Endothelial cell of umbilical vein (primary cell): ENCODE results near the gene ABCB7. TPM values are rescaled to one million over a fixed set of nuclear protein-coding genes. Genes with fewer than 3 reads are reported as not detected.
"Not testable (repeated sequence)": the region's sequence is repeated elsewhere in the genome, so short reads cannot be mapped to it uniquely, and the experiment has no call there.

ENCODE experiments used
- BruUV-seq: library from RNA; stranded (reverse); fragments of 400-500 nt; replicated peaks from 2 replicates; lab custom pipeline; 2021; lab: Mats Ljungman, UMichigan
- CTCF ChIA-PET: fragments of 300-600, 350-600 bp; sonication (Branson Sonifier 250); formaldehyde crosslinking; loops from one replicate; lab custom pipeline; 2021; ENCODE audit warnings: antibody characterized with exemption, inconsistent platforms; lab: Charles Lee
- POLR2A ChIA-PET: fragments of 300-600, 350-600 bp; sonication (Branson Sonifier 250); formaldehyde crosslinking; loops from one replicate; lab custom pipeline; 2021; ENCODE audit warnings: antibody characterized with exemption, inconsistent platforms; lab: Charles Lee
- DNase-seq: peaks from one replicate; pipeline ENCODE4 v3.0.0-alpha.2; 2011; ENCODE audit warnings: low read depth, low spot score
- FAIRE-seq: peaks from 2 replicates; lab custom pipeline; 2011; peaks lifted over from hg19 to GRCh38; lab: Jason Lieb, UNC
- H2AFZ ChIP-seq: 2 replicates; pipeline ENCODE4 v1.6.0; 2012; ENCODE audit warnings: low read depth, low read length, control low read depth, inconsistent platforms
- H3K27ac ChIP-seq: 2 replicates; pipeline ENCODE4 v1.5.1; 2011; ENCODE audit warnings: low read depth, mild to moderate bottlenecking, control low read depth, low read length, moderate library complexity; ENCODE audit not compliant: insufficient read depth
- H3K27me3 ChIP-seq, 2 experiments: 2 replicates each; pipeline versions ENCODE4 v1.6.0 to v1.6.1; 2011; ENCODE audit warnings: low read length in 2 of 2, mixed read lengths in 1 of 2; ENCODE audit not compliant: control insufficient read depth in 2 of 2, insufficient read depth in 2 of 2
- H3K36me3 ChIP-seq, 2 experiments: 2 replicates in 1 of 2; 3 replicates in 1 of 2; pipeline ENCODE4 v1.5.1; 2011; ENCODE audit warnings: low read length in 2 of 2, mild to moderate bottlenecking in 1 of 2, moderate library complexity in 1 of 2; ENCODE audit not compliant: control insufficient read depth in 2 of 2, insufficient read depth in 2 of 2; ENCODE audit errors: extremely low read depth in 1 of 2
- H3K4me1 ChIP-seq: 3 replicates; pipeline ENCODE4 v1.5.1; 2011; ENCODE audit warnings: mild to moderate bottlenecking, low read length; ENCODE audit not compliant: control insufficient read depth, insufficient read depth; ENCODE audit errors: extremely low read depth
- H3K4me2 ChIP-seq: 2 replicates; pipeline ENCODE4 v1.6.1; 2011; ENCODE audit warnings: low read length, control low read depth, mixed read lengths; ENCODE audit not compliant: insufficient read depth
- H3K4me3 ChIP-seq, 3 experiments: fragments of 200-600 bp in 1 of 3; sonication (generic), shearing (Covaris generic) in 1 of 3; replicated peaks in 1 of 3; 2 replicates each; pipeline ENCODE4 v1.5.1; 2011 to 2016; ENCODE audit warnings: control low read depth in 3 of 3, low read length in 3 of 3, mild to moderate bottlenecking in 2 of 3, inconsistent platforms in 1 of 3, low read depth in 1 of 3, moderate library complexity in 1 of 3; ENCODE audit not compliant: insufficient read depth in 1 of 3
- H3K79me2 ChIP-seq: 2 replicates; pipeline ENCODE4 v1.6.0; 2012; ENCODE audit warnings: low read length, inconsistent platforms; ENCODE audit not compliant: control insufficient read depth, insufficient read depth
- H3K9ac ChIP-seq: replicated peaks from 2 replicates; pipeline ENCODE3; 2011; ENCODE audit warnings: low read length, control low read depth; ENCODE audit not compliant: insufficient read depth; ENCODE audit errors: extremely low read depth
- H3K9me1 ChIP-seq: replicated peaks from 3 replicates; pipeline ENCODE4 v1.6.0; 2011; ENCODE audit warnings: mild to moderate bottlenecking, low read length; ENCODE audit not compliant: control insufficient read depth, insufficient read depth; ENCODE audit errors: extremely low read depth
- H3K9me3 ChIP-seq: replicated peaks from 2 replicates; pipeline ENCODE4 v1.5.1; 2012; ENCODE audit warnings: low read length, inconsistent platforms; ENCODE audit not compliant: control insufficient read depth, insufficient read depth
- H4K20me1 ChIP-seq: replicated peaks from 2 replicates; pipeline ENCODE3; 2011; ENCODE audit warnings: mild to moderate bottlenecking, low read length; ENCODE audit not compliant: control insufficient read depth, insufficient read depth; ENCODE audit errors: extremely low read depth
- EZH2 ChIP-seq: IDR thresholded peaks from 2 replicates; pipeline ENCODE4 v1.6.1; 2012; ENCODE audit warnings: borderline replicate concordance, low read depth, mild to moderate bottlenecking, moderate library complexity, low read length, inconsistent platforms; ENCODE audit not compliant: severe bottlenecking
- FOS ChIP-seq: IDR thresholded peaks from 2 replicates; pipeline ENCODE4 v1.6.1; 2011; ENCODE audit warnings: mild to moderate bottlenecking, low read length, moderate library complexity, borderline replicate concordance; ENCODE audit not compliant: insufficient read depth
- GATA2 ChIP-seq: IDR thresholded peaks from 2 replicates; pipeline ENCODE4 v1.7.0; 2011; ENCODE audit warnings: low read depth, mild to moderate bottlenecking, moderate library complexity, mixed read lengths, low read length; ENCODE audit not compliant: insufficient read length, insufficient read depth
- JUN ChIP-seq: IDR thresholded peaks from 2 replicates; pipeline ENCODE4 v1.6.1; 2011; ENCODE audit warnings: borderline replicate concordance, low read depth; ENCODE audit not compliant: insufficient read length, insufficient read depth
- MYC ChIP-seq: IDR thresholded peaks from one replicate; pipeline ENCODE4 v1.6.1; 2011; ENCODE audit warnings: mild to moderate bottlenecking, low read depth, low read length
- POLR2A ChIP-seq: IDR thresholded peaks from 2 replicates; pipeline ENCODE4 v1.6.1; 2012; ENCODE audit warnings: low read depth, mild to moderate bottlenecking, control low read depth, low read length
- POLR2AphosphoS5 ChIP-seq: IDR thresholded peaks from 2 replicates; pipeline ENCODE4 v1.6.1; 2012; ENCODE audit warnings: low read depth, mild to moderate bottlenecking, control low read depth, low read length, moderate library complexity; ENCODE audit not compliant: insufficient read depth
- dilution Hi-C: fragments of 300-500 bp; cut with MboI; formaldehyde crosslinking; loops from one replicate; pipeline ENCODE4 v1.15.0; 2019; ENCODE audit warnings: low sequenced_read_pairs; ENCODE audit not compliant: extremely low pct_ligation_motif_present
- intact Hi-C: fragments of 100-400 bp; cut with micrococcal nuclease; formaldehyde crosslinking; loops from one replicate; pipeline ENCODE4 v1.10.0; 2022
- polyA plus RNA-seq, 4 experiments: library from polyadenylated mRNA; depleted of rRNA in 3 of 4; stranded (reverse) in 3 of 4; unstranded in 1 of 4; fragments of >200 nt; gene quantifications; 2 replicates each; pipeline versions ENCODE4 v1.2.1 to v1.2.3, GENCODE V29; 2011 to 2012; ENCODE audit warnings: missing spikeins in 1 of 4
- total RNA-seq: library from RNA; stranded (reverse); gene quantifications from 2 replicates; pipeline ENCODE4 v1.2.3, GENCODE V29; 2021
- TF ChIP-seq, protein P1 (sequence below), 2 donors: IDR thresholded peaks; 1 replicate in 1 of 2; 2 replicates in 1 of 2; pipeline ENCODE4 v1.5.1; 2011; ENCODE audit warnings: low read length in 2 of 2, mild to moderate bottlenecking in 2 of 2, moderate library complexity in 2 of 2, control low read depth in 1 of 2, inconsistent platforms in 1 of 2, low read depth in 1 of 2; ENCODE audit not compliant: insufficient read depth in 1 of 2; ENCODE audit errors: extremely low read depth in 1 of 2
- TF ChIP-seq, protein P2 (sequence below): IDR thresholded peaks from 2 replicates; pipeline ENCODE4 v1.6.1; 2011; ENCODE audit not compliant: insufficient read depth, insufficient read length

ABCB7 gene
- total and polyA plus RNA-seq, 2 donors (not counting 3 experiments of a cell fraction or from before 2014, with no cell fraction given) = 12.1 to 20.7 TPM

DNA sequence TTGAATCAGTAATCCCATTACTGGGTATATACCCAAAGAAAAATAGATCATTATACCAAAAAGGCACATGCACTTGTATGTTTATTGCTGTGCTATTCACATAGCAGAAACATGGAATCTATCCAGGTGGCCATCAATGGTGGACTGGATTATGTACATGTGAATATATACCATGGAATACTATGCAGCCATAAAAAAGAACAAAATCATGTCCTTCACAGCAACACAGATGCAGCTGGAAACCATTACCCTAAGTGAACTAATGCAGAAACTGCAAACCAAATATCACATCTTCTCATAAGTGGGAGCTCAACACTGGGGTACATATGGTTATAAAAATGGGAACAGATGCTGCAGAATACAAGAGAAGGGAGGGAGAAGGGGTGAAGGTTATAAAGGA is 110.7 kb downstream of the ABCB7 start:
- H3K9me1 ChIP-seq = no peaks in the 10 kb centered on the region
- no peak overlapping the region for H3K4me3 ChIP-seq
- DNase-seq (no peak), FAIRE-seq (no peak)
- no peak overlapping the region for H3K9ac ChIP-seq
- no peak overlapping the region for H3K27ac ChIP-seq
- no peaks in the 10 kb centered on the region for H3K9me3 ChIP-seq
- H3K27me3 ChIP-seq = no peaks in the 10 kb centered on the region
- H4K20me1 ChIP-seq = no peaks in the 10 kb centered on the region
- no peaks in the 10 kb centered on the region for H3K36me3 ChIP-seq
- intact Hi-C loops (no loop called here), dilution Hi-C loops (no loop called here)
- H3K79me2 ChIP-seq = no peaks in the 10 kb centered on the region
- TF ChIP-seq, protein P1, sequence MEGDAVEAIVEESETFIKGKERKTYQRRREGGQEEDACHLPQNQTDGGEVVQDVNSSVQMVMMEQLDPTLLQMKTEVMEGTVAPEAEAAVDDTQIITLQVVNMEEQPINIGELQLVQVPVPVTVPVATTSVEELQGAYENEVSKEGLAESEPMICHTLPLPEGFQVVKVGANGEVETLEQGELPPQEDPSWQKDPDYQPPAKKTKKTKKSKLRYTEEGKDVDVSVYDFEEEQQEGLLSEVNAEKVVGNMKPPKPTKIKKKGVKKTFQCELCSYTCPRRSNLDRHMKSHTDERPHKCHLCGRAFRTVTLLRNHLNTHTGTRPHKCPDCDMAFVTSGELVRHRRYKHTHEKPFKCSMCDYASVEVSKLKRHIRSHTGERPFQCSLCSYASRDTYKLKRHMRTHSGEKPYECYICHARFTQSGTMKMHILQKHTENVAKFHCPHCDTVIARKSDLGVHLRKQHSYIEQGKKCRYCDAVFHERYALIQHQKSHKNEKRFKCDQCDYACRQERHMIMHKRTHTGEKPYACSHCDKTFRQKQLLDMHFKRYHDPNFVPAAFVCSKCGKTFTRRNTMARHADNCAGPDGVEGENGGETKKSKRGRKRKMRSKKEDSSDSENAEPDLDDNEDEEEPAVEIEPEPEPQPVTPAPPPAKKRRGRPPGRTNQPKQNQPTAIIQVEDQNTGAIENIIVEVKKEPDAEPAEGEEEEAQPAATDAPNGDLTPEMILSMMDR (IDR thresholded peaks at IDR 0.05; ENCODE audit: extremely low read depth in 1 of 2, insufficient read depth in 1 of 2, low read depth in 1 of 2, low read length in 2 of 2) = no peak
- TF ChIP-seq GATA2 = no peak
- no peak for TF ChIP-seq EZH2
- TF ChIP-seq JUN = no peak
- no peak for TF ChIP-seq POLR2A
- no peak for TF ChIP-seq FOS
- TF ChIP-seq, protein P2, sequence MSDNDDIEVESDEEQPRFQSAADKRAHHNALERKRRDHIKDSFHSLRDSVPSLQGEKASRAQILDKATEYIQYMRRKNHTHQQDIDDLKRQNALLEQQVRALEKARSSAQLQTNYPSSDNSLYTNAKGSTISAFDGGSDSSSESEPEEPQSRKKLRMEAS = no peak
- TF ChIP-seq POLR2AphosphoS5 = no peak
- no peak for TF ChIP-seq MYC
- CTCF ChIA-PET = no interaction called here
- no peak overlapping the region for H2AFZ ChIP-seq
- no peak overlapping the region for H3K4me2 ChIP-seq
- POLR2A ChIA-PET = no interaction called here
- no TSS peak for BruUV-seq
- H3K4me1 ChIP-seq = no peaks in the 10 kb centered on the region

DNA sequence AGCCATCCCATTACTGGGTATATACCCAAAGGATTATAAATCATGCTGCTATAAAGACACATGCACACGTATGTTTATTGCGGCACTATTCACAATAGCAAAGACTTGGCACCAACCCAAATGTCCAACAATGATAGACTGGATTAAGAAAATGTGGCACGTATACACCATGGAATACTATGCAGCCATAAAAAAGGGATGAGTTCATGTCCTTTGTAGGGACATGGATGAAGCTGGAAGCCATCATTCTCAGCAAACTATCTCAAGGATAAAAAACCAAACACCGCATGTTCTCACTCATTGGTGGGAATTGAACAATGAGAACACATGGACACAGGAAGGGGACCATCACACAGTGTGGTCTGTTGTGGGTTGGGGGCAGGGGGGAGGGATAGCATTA is 111.9 kb downstream of the ABCB7 start:
- H2AFZ ChIP-seq, H4K20me1 ChIP-seq, intact Hi-C loops, H3K9ac ChIP-seq, H3K9me3 ChIP-seq, POLR2A ChIA-PET, FAIRE-seq, CTCF ChIA-PET, H3K4me3 ChIP-seq, H3K36me3 ChIP-seq, dilution Hi-C loops, BruUV-seq, H3K4me2 ChIP-seq, DNase-seq, H3K27ac ChIP-seq, H3K79me2 ChIP-seq, H3K4me1 ChIP-seq, H3K27me3 ChIP-seq, H3K9me1 ChIP-seq: not testable (repeated sequence)
